Measurements from ENCODE around the gene PRKAR1B.

DNA sequence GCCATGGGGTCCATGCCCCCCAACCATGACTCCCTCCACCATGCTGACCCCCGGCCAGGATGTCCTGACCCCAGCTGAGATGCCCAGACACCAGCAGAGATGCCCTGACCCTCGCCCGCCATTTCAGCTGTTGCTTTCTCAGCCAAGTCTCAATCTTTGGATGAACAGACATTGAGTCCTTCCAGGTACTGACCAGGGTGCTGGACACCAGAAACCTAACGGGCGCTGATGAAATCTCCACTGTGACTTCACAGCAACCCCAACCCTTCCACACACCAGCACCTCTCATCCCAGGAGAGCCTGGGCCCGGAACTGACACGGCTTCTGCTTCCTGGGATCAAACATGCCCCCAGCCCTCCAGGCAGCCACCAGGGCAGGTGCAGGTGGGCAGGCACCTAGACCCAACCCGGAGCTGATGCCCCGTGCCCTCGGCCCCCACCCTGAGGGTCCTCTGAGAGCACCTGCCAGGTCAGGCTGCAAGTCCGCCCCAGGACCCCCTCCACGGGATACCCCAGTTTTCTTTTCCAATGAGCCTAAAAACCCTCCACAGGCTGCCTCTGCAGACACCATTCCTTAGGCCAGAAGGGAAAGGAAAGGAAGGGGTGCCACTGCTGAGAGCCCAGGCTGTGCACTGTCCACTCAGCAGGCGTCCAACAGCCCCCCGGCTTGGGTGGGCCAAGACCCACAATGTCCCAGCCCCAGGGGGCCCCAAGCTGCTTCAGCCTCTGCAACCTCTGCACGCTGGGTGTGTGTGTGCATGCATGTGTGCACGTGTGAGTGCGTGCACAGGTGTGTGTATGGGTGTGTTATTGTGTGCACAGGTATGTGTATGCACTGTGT lies 164.1 kb downstream of the PRKAR1B start:
- TF ChIP-seq POLR2AphosphoS5 (IDR thresholded peaks at IDR 0.05; ENCODE audit: low read depth, low read length) = no peak
- no peak for TF ChIP-seq CTCF (IDR thresholded peaks at IDR 0.05 in 2 of 3, conservative IDR thresholded peaks at IDR 0.05 in 1 of 3; ENCODE audit: borderline replicate concordance in 1 of 3, insufficient read depth in 1 of 3, low read depth in 2 of 3, low read length in 2 of 3)
- TF ChIP-seq EZH2phosphoT487 (IDR thresholded peaks at IDR 0.05; ENCODE audit: borderline replicate concordance) = no peak

Data from HCT116 (cell line).